ENCODE measurements around the gene LRP6. TPM values are rescaled to one million over a fixed set of nuclear protein-coding genes. Genes with fewer than 3 reads are reported as not detected.
A peak's percentile ranks its signal among the peaks of the same experiment; 100 is the strongest.

Gene LRP6
- polyA plus RNA-seq, 1 donor from 2014 or later, result 33.5 TPM

DNA sequence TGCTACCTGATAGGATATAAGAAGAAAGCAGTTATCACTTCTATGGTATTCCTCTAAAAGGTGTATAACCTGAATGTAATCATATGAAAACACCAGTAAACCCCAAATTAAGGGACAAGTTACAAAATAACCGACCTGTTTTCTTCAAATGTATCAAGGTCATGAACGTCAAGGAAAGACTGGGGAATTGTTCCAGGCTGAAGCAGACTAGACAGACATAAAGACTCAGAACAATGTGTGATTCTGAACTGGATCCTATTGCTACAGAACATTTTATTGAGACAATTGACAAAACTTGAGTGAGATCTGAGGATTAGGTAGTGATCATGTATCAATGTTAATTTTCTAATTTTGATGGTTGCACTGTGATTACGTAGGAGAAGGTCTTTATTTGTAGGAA, 15.4 kb upstream of the LRP6 start:
- TF ChIP-seq POLR2AphosphoS5 (IDR thresholded peaks at IDR 0.05) (no peak), SMC3 (conservative IDR thresholded peaks at IDR 0.05; ENCODE audit: poor library complexity) (no peak), RAD21 (conservative IDR thresholded peaks at IDR 0.05) (no peak), TAF1 (IDR thresholded peaks at IDR 0.05; ENCODE audit: low read depth) (no peak), MXI1 (conservative IDR thresholded peaks at IDR 0.05; ENCODE audit: poor library complexity, severe bottlenecking) (no peak), EP300 (conservative IDR thresholded peaks at IDR 0.05; ENCODE audit: poor library complexity, severe bottlenecking) (no peak), EZH2 (IDR thresholded peaks at IDR 0.05; ENCODE audit: borderline replicate concordance, insufficient read depth, low read length, poor library complexity, severe bottlenecking) (no peak)
- TF ChIP-seq, protein P1, sequence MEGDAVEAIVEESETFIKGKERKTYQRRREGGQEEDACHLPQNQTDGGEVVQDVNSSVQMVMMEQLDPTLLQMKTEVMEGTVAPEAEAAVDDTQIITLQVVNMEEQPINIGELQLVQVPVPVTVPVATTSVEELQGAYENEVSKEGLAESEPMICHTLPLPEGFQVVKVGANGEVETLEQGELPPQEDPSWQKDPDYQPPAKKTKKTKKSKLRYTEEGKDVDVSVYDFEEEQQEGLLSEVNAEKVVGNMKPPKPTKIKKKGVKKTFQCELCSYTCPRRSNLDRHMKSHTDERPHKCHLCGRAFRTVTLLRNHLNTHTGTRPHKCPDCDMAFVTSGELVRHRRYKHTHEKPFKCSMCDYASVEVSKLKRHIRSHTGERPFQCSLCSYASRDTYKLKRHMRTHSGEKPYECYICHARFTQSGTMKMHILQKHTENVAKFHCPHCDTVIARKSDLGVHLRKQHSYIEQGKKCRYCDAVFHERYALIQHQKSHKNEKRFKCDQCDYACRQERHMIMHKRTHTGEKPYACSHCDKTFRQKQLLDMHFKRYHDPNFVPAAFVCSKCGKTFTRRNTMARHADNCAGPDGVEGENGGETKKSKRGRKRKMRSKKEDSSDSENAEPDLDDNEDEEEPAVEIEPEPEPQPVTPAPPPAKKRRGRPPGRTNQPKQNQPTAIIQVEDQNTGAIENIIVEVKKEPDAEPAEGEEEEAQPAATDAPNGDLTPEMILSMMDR (IDR thresholded peaks at IDR 0.05; ENCODE audit: poor library complexity, severe bottlenecking), result no peak
- TF ChIP-seq, protein P2, sequence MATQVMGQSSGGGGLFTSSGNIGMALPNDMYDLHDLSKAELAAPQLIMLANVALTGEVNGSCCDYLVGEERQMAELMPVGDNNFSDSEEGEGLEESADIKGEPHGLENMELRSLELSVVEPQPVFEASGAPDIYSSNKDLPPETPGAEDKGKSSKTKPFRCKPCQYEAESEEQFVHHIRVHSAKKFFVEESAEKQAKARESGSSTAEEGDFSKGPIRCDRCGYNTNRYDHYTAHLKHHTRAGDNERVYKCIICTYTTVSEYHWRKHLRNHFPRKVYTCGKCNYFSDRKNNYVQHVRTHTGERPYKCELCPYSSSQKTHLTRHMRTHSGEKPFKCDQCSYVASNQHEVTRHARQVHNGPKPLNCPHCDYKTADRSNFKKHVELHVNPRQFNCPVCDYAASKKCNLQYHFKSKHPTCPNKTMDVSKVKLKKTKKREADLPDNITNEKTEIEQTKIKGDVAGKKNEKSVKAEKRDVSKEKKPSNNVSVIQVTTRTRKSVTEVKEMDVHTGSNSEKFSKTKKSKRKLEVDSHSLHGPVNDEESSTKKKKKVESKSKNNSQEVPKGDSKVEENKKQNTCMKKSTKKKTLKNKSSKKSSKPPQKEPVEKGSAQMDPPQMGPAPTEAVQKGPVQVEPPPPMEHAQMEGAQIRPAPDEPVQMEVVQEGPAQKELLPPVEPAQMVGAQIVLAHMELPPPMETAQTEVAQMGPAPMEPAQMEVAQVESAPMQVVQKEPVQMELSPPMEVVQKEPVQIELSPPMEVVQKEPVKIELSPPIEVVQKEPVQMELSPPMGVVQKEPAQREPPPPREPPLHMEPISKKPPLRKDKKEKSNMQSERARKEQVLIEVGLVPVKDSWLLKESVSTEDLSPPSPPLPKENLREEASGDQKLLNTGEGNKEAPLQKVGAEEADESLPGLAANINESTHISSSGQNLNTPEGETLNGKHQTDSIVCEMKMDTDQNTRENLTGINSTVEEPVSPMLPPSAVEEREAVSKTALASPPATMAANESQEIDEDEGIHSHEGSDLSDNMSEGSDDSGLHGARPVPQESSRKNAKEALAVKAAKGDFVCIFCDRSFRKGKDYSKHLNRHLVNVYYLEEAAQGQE (IDR thresholded peaks at IDR 0.05; ENCODE audit: borderline replicate concordance), result no peak
- Histone ChIP-seq H2AFZ (ENCODE audit: low read depth, low read length) (no peak overlapping the region), H3K4me3 (ENCODE audit: low read length) (no peak overlapping the region), H3K4me2 (ENCODE audit: low read length) (no peak overlapping the region), H3K27me3 (ENCODE audit: insufficient read depth, low read depth, low read length) (no peaks in the 10 kb centered on the region), H3K9ac (ENCODE audit: low read length) (no peak overlapping the region), H4K20me1 (ENCODE audit: insufficient read depth) (no peaks in the 10 kb centered on the region), H3K27ac (ENCODE audit: low read length) (no peak overlapping the region), H3K9me3 (ENCODE audit: low read length) (no peaks in the 10 kb centered on the region), H3K36me3 (ENCODE audit: insufficient read depth, low read length) (no peaks in the 10 kb centered on the region), H3F3A (ENCODE audit: insufficient read depth, low read length, poor library complexity, severe bottlenecking) (no peaks in the 10 kb centered on the region), H3K79me2 (replicated peaks; ENCODE audit: insufficient read depth, low read length) (no peaks in the 10 kb centered on the region), H3K9me2 (ENCODE audit: insufficient read depth, low read length) (no peaks in the 10 kb centered on the region)

DNA sequence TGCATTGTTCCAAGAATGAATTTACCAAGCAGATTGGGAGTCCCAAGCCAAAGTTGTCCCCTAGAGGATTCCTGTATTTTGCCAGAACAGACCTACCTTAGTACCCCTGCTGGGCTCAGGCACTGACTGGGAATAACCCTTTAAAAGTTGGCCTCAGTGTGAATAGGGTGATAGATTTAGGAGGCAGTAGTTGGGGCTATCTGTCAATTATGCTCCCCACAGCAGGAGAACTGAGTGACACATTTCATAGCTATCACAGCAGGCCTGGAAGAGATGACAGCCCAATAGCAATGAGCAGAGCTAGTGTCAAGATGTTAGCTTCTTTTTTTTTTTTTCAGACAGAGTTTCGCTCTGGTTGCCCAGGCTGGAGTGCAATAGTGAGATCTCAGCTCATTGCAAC, 14.3 kb upstream of the LRP6 start:
- Histone ChIP-seq H3K9me2 (ENCODE audit: insufficient read depth, low read length) (no peaks in the 10 kb centered on the region), H3K36me3 (ENCODE audit: insufficient read depth, low read length) (no peaks in the 10 kb centered on the region)

More for the DNA sequence above, 14.3 kb upstream of the LRP6 start:
- Histone ChIP-seq H3K9me3 (ENCODE audit: low read length) (no peaks in the 10 kb centered on the region), H3K27me3 (ENCODE audit: insufficient read depth, low read depth, low read length) (no peaks in the 10 kb centered on the region), H4K20me1 (ENCODE audit: insufficient read depth) (no peaks in the 10 kb centered on the region), H3K27ac (ENCODE audit: low read length) (no peak overlapping the region), H3F3A (ENCODE audit: insufficient read depth, low read length, poor library complexity, severe bottlenecking) (no peaks in the 10 kb centered on the region), H3K4me3 (ENCODE audit: low read length) (no peak overlapping the region), H2AFZ (ENCODE audit: low read depth, low read length) (no peak overlapping the region), H3K9ac (ENCODE audit: low read length) (no peak overlapping the region), H3K4me2 (ENCODE audit: low read length) (no peak overlapping the region), H3K79me2 (replicated peaks; ENCODE audit: insufficient read depth, low read length) (no peaks in the 10 kb centered on the region)
- TF ChIP-seq EP300 (conservative IDR thresholded peaks at IDR 0.05; ENCODE audit: poor library complexity, severe bottlenecking), result peak; percentile 70
- TF ChIP-seq, protein P2 (IDR thresholded peaks at IDR 0.05; ENCODE audit: borderline replicate concordance), result no peak
- no peak for TF ChIP-seq SMC3 (conservative IDR thresholded peaks at IDR 0.05; ENCODE audit: poor library complexity)
- TF ChIP-seq, protein P1 (IDR thresholded peaks at IDR 0.05; ENCODE audit: poor library complexity, severe bottlenecking), result no peak
- peak; percentile 21 for TF ChIP-seq POLR2AphosphoS5 (IDR thresholded peaks at IDR 0.05)
